IMR-90 (cell line): Measurements from ENCODE around the gene TMBIM1. TPM values are rescaled to one million over a fixed set of nuclear protein-coding genes. Genes with fewer than 3 reads are reported as not detected.

Source experiments
- ATAC-seq: fragments of 200-7000 bp; cut with Tn5 transposase; 2 replicates; pipeline ENCODE4 v1.9.1; 2020; ENCODE audit warnings: low read depth, mild to moderate bottlenecking, moderate library complexity
- BruUV-seq: library from RNA; stranded (reverse); fragments of 400-500 nt; replicated peaks from 2 replicates; lab custom pipeline; 2021; lab: Mats Ljungman, UMichigan
- CTCF ChIA-PET: fragments of 300-600 bp; formaldehyde crosslinking; extraction: SDS; loops from one replicate; lab custom pipeline; 2021; ENCODE audit warnings: antibody characterized with exemption; lab: Yijun Ruan, JAX
- POLR2A ChIA-PET: fragments of 300-600 bp; sonication (Branson Sonifier 250); formaldehyde crosslinking; loops from one replicate; lab custom pipeline; 2022; ENCODE audit warnings: antibody characterized with exemption; ENCODE audit not compliant: unreplicated experiment; lab: Charles Lee
- DNase-seq: peaks from one replicate; pipeline ENCODE4 v3.0.0; 2013
- H2AFZ ChIP-seq: replicated peaks from 2 replicates; pipeline ENCODE3; 2013; ENCODE audit warnings: low read length, mild to moderate bottlenecking; ENCODE audit not compliant: poor library complexity
- H2AK5ac ChIP-seq: 2 replicates; pipeline ENCODE4 v1.6.1; 2013; ENCODE audit warnings: low read depth, low read length, inconsistent platforms
- H2AK9ac ChIP-seq: replicated peaks from 2 replicates; pipeline ENCODE3; 2013; ENCODE audit warnings: mild to moderate bottlenecking, low read depth, low read length, moderate library complexity; ENCODE audit not compliant: poor library complexity
- H2BK120ac ChIP-seq: 2 replicates; pipeline ENCODE4 v1.6.1; 2013; ENCODE audit warnings: low read depth, low read length, inconsistent platforms
- H2BK15ac ChIP-seq: 3 replicates; pipeline ENCODE4 v1.6.1; 2013; ENCODE audit warnings: low read depth, low read length, inconsistent platforms
- H2BK20ac ChIP-seq: 2 replicates; pipeline ENCODE4 v1.6.1; 2013; ENCODE audit warnings: low read depth, mild to moderate bottlenecking, inconsistent platforms, low read length, moderate library complexity
- H2BK5ac ChIP-seq: 2 replicates; pipeline ENCODE4 v1.6.1; 2013; ENCODE audit warnings: mild to moderate bottlenecking, low read depth, low read length, inconsistent platforms; ENCODE audit not compliant: poor library complexity, severe bottlenecking
- H3K14ac ChIP-seq: replicated peaks from 2 replicates; pipeline ENCODE4 v1.6.1; 2013; ENCODE audit warnings: low read depth, low read length, inconsistent platforms
- H3K18ac ChIP-seq: 2 replicates; pipeline ENCODE4 v1.6.1; 2013; ENCODE audit warnings: low read depth, low read length, control low read depth
- H3K23ac ChIP-seq: 2 replicates; pipeline ENCODE4 v1.6.1; 2013; ENCODE audit warnings: low read depth, low read length, inconsistent platforms
- H3K27ac ChIP-seq: 2 replicates; pipeline ENCODE4 v1.5.1; 2013; ENCODE audit warnings: mild to moderate bottlenecking, control low read depth, low read length; ENCODE audit not compliant: insufficient read depth
- H3K27me3 ChIP-seq: 2 replicates; pipeline ENCODE4 v1.6.1; 2013; ENCODE audit warnings: low read length; ENCODE audit not compliant: control insufficient read depth, insufficient read depth
- H3K36me3 ChIP-seq: 2 replicates; pipeline ENCODE4 v1.6.1; 2013; ENCODE audit warnings: low read length, mixed read lengths; ENCODE audit not compliant: control insufficient read depth, insufficient read depth
- H3K4ac ChIP-seq: 2 replicates; pipeline ENCODE4 v1.6.1; 2013; ENCODE audit warnings: low read depth, low read length, inconsistent platforms
- H3K4me1 ChIP-seq: 2 replicates; pipeline ENCODE4 v1.6.1; 2013; ENCODE audit warnings: low read length, mixed read lengths; ENCODE audit not compliant: control insufficient read depth, insufficient read depth
- H3K4me2 ChIP-seq: 2 replicates; pipeline ENCODE4 v1.6.1; 2013; ENCODE audit warnings: low read depth, mild to moderate bottlenecking, control low read depth, low read length, moderate library complexity
- H3K4me3 ChIP-seq: 2 replicates; pipeline ENCODE4 v1.5.1; 2013; ENCODE audit warnings: low read depth, mild to moderate bottlenecking, control low read depth, low read length, moderate library complexity; ENCODE audit not compliant: insufficient read depth
- H3K56ac ChIP-seq: 2 replicates; pipeline ENCODE4 v1.6.1; 2013; ENCODE audit warnings: low read length, inconsistent platforms; ENCODE audit not compliant: insufficient read depth; ENCODE audit errors: extremely low read depth
- H3K79me1 ChIP-seq, 2 experiments: 2 replicates each; pipeline ENCODE4 v1.6.1; 2013; ENCODE audit warnings: low read length in 2 of 2, inconsistent platforms in 1 of 2, low read depth in 1 of 2
- H3K9ac ChIP-seq: 2 replicates; pipeline ENCODE4 v1.6.1; 2013; ENCODE audit warnings: low read depth, low read length, control low read depth
- H3K9me1 ChIP-seq: 2 replicates; pipeline ENCODE4 v1.6.1; 2013; ENCODE audit warnings: low read length, inconsistent platforms; ENCODE audit not compliant: insufficient read depth
- H3K9me3 ChIP-seq: 2 replicates; pipeline ENCODE4 v1.6.1; 2013; ENCODE audit warnings: low read length; ENCODE audit not compliant: control insufficient read depth, insufficient read depth
- H4K20me1 ChIP-seq: 2 replicates; pipeline ENCODE4 v1.6.1; 2013; ENCODE audit warnings: low read length, inconsistent platforms; ENCODE audit not compliant: insufficient read depth
- H4K5ac ChIP-seq: 2 replicates; pipeline ENCODE4 v1.6.1; 2013; ENCODE audit warnings: mild to moderate bottlenecking, low read depth, low read length, control low read depth
- H4K8ac ChIP-seq, 2 experiments: 2 replicates each; pipeline ENCODE4 v1.6.1; 2013; ENCODE audit warnings: low read depth in 2 of 2, low read length in 2 of 2, control low read depth in 1 of 2, inconsistent platforms in 1 of 2
- H4K91ac ChIP-seq: 2 replicates; pipeline ENCODE4 v1.6.1; 2013; ENCODE audit warnings: low read depth, low read length, inconsistent platforms; ENCODE audit not compliant: insufficient read depth
- BHLHE40 ChIP-seq: fragments of 150-350 bp; IDR thresholded peaks from 2 replicates; pipeline ENCODE4 v1.6.1; 2016; ENCODE audit warnings: mild to moderate bottlenecking, low read depth, low read length
- CEBPB ChIP-seq: IDR thresholded peaks from 2 replicates; pipeline ENCODE4 v1.6.1; 2012; ENCODE audit warnings: low read depth, low read length, improper control_type of control experiment
- CHD1 ChIP-seq: IDR thresholded peaks from 2 replicates; pipeline ENCODE4 v1.6.1; 2012; ENCODE audit warnings: low read depth, low read length, improper control_type of control experiment
- CTCF ChIP-seq: conservative IDR thresholded peaks from 2 replicates; pipeline ENCODE4 v1.5.1; 2012; ENCODE audit warnings: mild to moderate bottlenecking, low read depth, low read length, improper control_type of control experiment
- FOS ChIP-seq: fragments of 150-350 bp; IDR thresholded peaks from 2 replicates; pipeline ENCODE4 v1.6.1; 2016; ENCODE audit warnings: low read depth, low read length
- MAFK ChIP-seq: IDR thresholded peaks from 2 replicates; pipeline ENCODE4 v1.6.1; 2012; ENCODE audit warnings: low read depth, low read length, improper control_type of control experiment
- MAZ ChIP-seq: IDR thresholded peaks from 2 replicates; pipeline ENCODE4 v1.6.1; 2012; ENCODE audit warnings: low read depth, mild to moderate bottlenecking, low read length, improper control_type of control experiment, moderate library complexity, borderline replicate concordance
- MXI1 ChIP-seq: IDR thresholded peaks from 2 replicates; pipeline ENCODE4 v1.6.1; 2012; ENCODE audit warnings: low read depth, mild to moderate bottlenecking, low read length, moderate library complexity, borderline replicate concordance
- POLR2A ChIP-seq: IDR thresholded peaks from 2 replicates; pipeline ENCODE4 v1.6.1; 2012; ENCODE audit warnings: mild to moderate bottlenecking, low read depth, low read length
- RFX5 ChIP-seq: IDR thresholded peaks from 2 replicates; pipeline ENCODE4 v1.8.0; 2012; ENCODE audit warnings: low read depth, mild to moderate bottlenecking, low read length, moderate library complexity
- SMC3 ChIP-seq: fragments of 150-350 bp; IDR thresholded peaks from 2 replicates; pipeline ENCODE4 v1.6.1; 2016; ENCODE audit warnings: low read depth, mild to moderate bottlenecking, antibody characterized with exemption, low read length, moderate library complexity
- WGBS, 2 experiments: methylation state at CpG; one replicate each; pipeline versions ENCODE4 v1.1.5 to v1.1.7; 2013; ENCODE audit warnings: missing lambda C conversion rate in 2 of 2; ENCODE audit not compliant: insufficient read length in 1 of 2; ENCODE audit errors: extremely low coverage in 2 of 2; 5-methylcytosine and 5-hydroxymethylcytosine counted together
- dilution Hi-C: fragments of 300-500 bp; cut with HindIII; formaldehyde crosslinking; loops from one replicate; pipeline ENCODE4 v1.14.3; 2018; ENCODE audit warnings: low sequenced_read_pairs; ENCODE audit not compliant: unreplicated experiment
- in situ Hi-C: fragments of 300-500 bp; cut with MboI; formaldehyde crosslinking; loops from 3 replicates; pipeline ENCODE4 v1.14.3; 2019; ENCODE audit warnings: low sequenced_read_pairs, inconsistent platforms, mixed read lengths
- intact Hi-C: fragments of 100-400 bp; cut with micrococcal nuclease; formaldehyde crosslinking; loops from 2 replicates; pipeline ENCODE4 v1.10.0; 2022
- polyA plus RNA-seq, 3 experiments: library from polyadenylated mRNA; depleted of rRNA; stranded (reverse); fragments of >200 nt; gene quantifications; 2 replicates each; pipeline ENCODE4 v1.2.3, GENCODE V29; 2012; ENCODE audit warnings: low replicate concordance in 1 of 3
- total RNA-seq: library from RNA; depleted of rRNA; stranded (reverse); fragments of >200 nt; gene quantifications from 2 replicates; pipeline ENCODE4 v1.2.3, GENCODE V29; 2012

The TMBIM1 gene
- total and polyA plus RNA-seq, 2 of the 4 experiments (the other 2 are of a cell fraction) = 84.6 to 102 TPM

- DNase-seq = no peak
- no peak within 1 kb of the TSS for H4K8ac ChIP-seq
- ATAC-seq = no peak
- intact Hi-C loops (no loop called here), in situ Hi-C loops (no loop called here), dilution Hi-C loops (no loop called here)
- H3K9me1 ChIP-seq = no peaks in the 10 kb centered on the region; the same call in 1 of the 2 replicates
- H2BK5ac ChIP-seq = no peak within 1 kb of the TSS
- ChIA-PET POLR2A (no interaction called here), CTCF (no interaction called here)
- peak within 1 kb of the TSS; percentile 34 for H2AK9ac ChIP-seq
- H3K4me3 ChIP-seq = no peak within 1 kb of the TSS
- no peak within 1 kb of the TSS for H2BK20ac ChIP-seq
- no peaks in the 10 kb centered on the region for H3K9me3 ChIP-seq
- no peak within 1 kb of the TSS for H4K91ac ChIP-seq
- peak within 1 kb of the TSS; percentile 48 for H3K4ac ChIP-seq
- peaks cover 0 to 3% of the 10 kb centered on the region in 2 experiments; a peak in 1 of 4 replicates for H3K79me1 ChIP-seq
- H2AK5ac ChIP-seq = no peak within 1 kb of the TSS
- no peak within 1 kb of the TSS; the same call in 1 of the 2 replicates for H3K23ac ChIP-seq
- BruUV-seq = no TSS peak
- H4K20me1 ChIP-seq = peaks cover 7% of the 10 kb centered on the region; the same call in 1 of the 2 replicates
- H2AFZ ChIP-seq = no peak within 1 kb of the TSS
- H2BK15ac ChIP-seq = no peak within 1 kb of the TSS
- no peak within 1 kb of the TSS for H3K9ac ChIP-seq
- no peaks in the 10 kb centered on the region for H3K27me3 ChIP-seq
- peaks cover 29% of the 10 kb centered on the region for H3K36me3 ChIP-seq
- no peak within 1 kb of the TSS for H3K18ac ChIP-seq
- peaks cover 12% of the 10 kb centered on the region for H3K4me1 ChIP-seq
- no peak within 1 kb of the TSS for H4K5ac ChIP-seq
- 87% methylated on average over 3 of the region's 10 CpGs; no CpG with 5 or more reads in 1 of the 2 experiments for WGBS, 2 experiments
- no peak within 1 kb of the TSS for H3K27ac ChIP-seq
- H3K4me2 ChIP-seq = no peak within 1 kb of the TSS
- no peak within 1 kb of the TSS for H3K56ac ChIP-seq
- TF ChIP-seq POLR2A (no peak), SMC3 (no peak), RFX5 (no peak), MXI1 (no peak), FOS (no peak), BHLHE40 (no peak), MAZ (no peak), CHD1 (no peak), CTCF (no peak), CEBPB (no peak), MAFK (no peak)
- H3K14ac ChIP-seq = no peak within 1 kb of the TSS
- no peak within 1 kb of the TSS for H2BK120ac ChIP-seq
Observed at GRCh38 chr2:218260742-218261422, 31.4 kb downstream of the TMBIM1 start, which contains the start of gene GPBAR1. GPBAR1 (plus strand) TSS chr2:218261015; CDS start chr2:218262725, 1,710 bp downstream.
